Loucy (cell line): ENCODE measurements around the gene RPRD1A.

Source experiments
- H2AFZ ChIP-seq: fragments of 200-600 bp; sonication (generic); 2 replicates; pipeline ENCODE4 v1.6.0; 2016; ENCODE audit warnings: antibody characterized with exemption, mild to moderate bottlenecking, low read length, moderate library complexity
- H3F3A ChIP-seq: fragments of 200-600 bp; 2 replicates; pipeline ENCODE4 v1.6.0; 2016; ENCODE audit warnings: antibody characterized with exemption, low read depth, mild to moderate bottlenecking
- H3K27me3 ChIP-seq: fragments of 200-600 bp; sonication (generic); 2 replicates; pipeline ENCODE4 v1.6.1; 2014; ENCODE audit warnings: low read length, mild to moderate bottlenecking; ENCODE audit not compliant: insufficient read depth, poor library complexity, severe bottlenecking
- H3K36me3 ChIP-seq: fragments of 200-600 bp; sonication (generic); 2 replicates; pipeline ENCODE4 v1.6.1; 2016; ENCODE audit warnings: low read length; ENCODE audit not compliant: insufficient read depth
- H3K4me1 ChIP-seq: fragments of 200-600 bp; sonication (generic); 2 replicates; pipeline ENCODE4 v1.5.1; 2014; ENCODE audit warnings: low read length, mild to moderate bottlenecking; ENCODE audit not compliant: insufficient read depth, poor library complexity, severe bottlenecking
- H3K4me2 ChIP-seq: fragments of 200-600 bp; sonication (generic); 2 replicates; pipeline ENCODE4 v1.6.0; 2014; ENCODE audit warnings: antibody characterized with exemption, low read length, low read depth, mild to moderate bottlenecking; ENCODE audit not compliant: poor library complexity, severe bottlenecking
- H3K4me3 ChIP-seq: fragments of 200-600 bp; sonication (generic); 2 replicates; pipeline ENCODE4 v1.5.1; 2014; ENCODE audit warnings: low read length, mild to moderate bottlenecking, mixed read lengths; ENCODE audit not compliant: poor library complexity, severe bottlenecking
- H3K79me2 ChIP-seq: fragments of 200-600 bp; sonication (generic); 2 replicates; pipeline ENCODE4 v1.6.1; 2014; ENCODE audit warnings: low read length; ENCODE audit not compliant: insufficient read depth
- H3K9ac ChIP-seq: fragments of 200-600 bp; sonication (generic); 2 replicates; pipeline ENCODE4 v1.6.0; 2014; ENCODE audit warnings: mild to moderate bottlenecking, low read depth, low read length, moderate library complexity; ENCODE audit not compliant: poor library complexity, severe bottlenecking
- H3K9me2 ChIP-seq: fragments of 200-600 bp; sonication (generic); replicated peaks from 2 replicates; pipeline ENCODE4 v1.6.1; 2016; ENCODE audit warnings: low read depth, low read length, mixed read lengths
- H3K9me3 ChIP-seq: fragments of 200-600 bp; sonication (generic); 2 replicates; pipeline ENCODE4 v1.6.1; 2014; ENCODE audit warnings: mild to moderate bottlenecking, antibody characterized with exemption, low read length, low read depth; ENCODE audit not compliant: insufficient read depth
- H4K20me1 ChIP-seq: fragments of 200-600 bp; sonication (generic); 2 replicates; pipeline ENCODE4 v1.6.0; 2014; ENCODE audit warnings: antibody characterized with exemption, low read length, mild to moderate bottlenecking; ENCODE audit not compliant: insufficient read depth, poor library complexity, severe bottlenecking
- CTCF ChIP-seq: fragments of 200-600 bp; sonication (generic); conservative IDR thresholded peaks from 2 replicates; pipeline ENCODE4 v1.5.1; 2014; ENCODE audit warnings: mild to moderate bottlenecking, antibody characterized with exemption, low read length
- EZH2phosphoT487 ChIP-seq: fragments of 200-600 bp; IDR thresholded peaks from 2 replicates; pipeline ENCODE4 v1.6.1; 2018; ENCODE audit warnings: antibody characterized with exemption, mild to moderate bottlenecking, moderate library complexity, borderline replicate concordance

RPRD1A gene

GRCh38 chr18:35962320-35962719 is 105.0 kb downstream of the RPRD1A start:
- no peak overlapping the region for H3K9ac ChIP-seq
- no peak for TF ChIP-seq EZH2phosphoT487
- peaks cover 3% of the 10 kb centered on the region; the same call in 1 of the 2 replicates for H3K9me3 ChIP-seq

GRCh38 chr18:35956226-35956625 is 111.1 kb downstream of the RPRD1A start:
- Histone ChIP-seq H3K9ac (no peak overlapping the region), H2AFZ (no peak overlapping the region), H4K20me1 (no peaks in the 10 kb centered on the region), H3K4me1 (no peaks in the 10 kb centered on the region), H3K4me3 (no peak overlapping the region), H3K79me2 (no peaks in the 10 kb centered on the region), H3K36me3 (no peaks in the 10 kb centered on the region), H3K4me2 (no peak overlapping the region), H3K27me3 (no peaks in the 10 kb centered on the region), H3K9me3 (peaks cover 3% of the 10 kb centered on the region; the same call in 1 of the 2 replicates), H3K9me2 (no peaks in the 10 kb centered on the region), H3F3A (no peaks in the 10 kb centered on the region)
- no peak for TF ChIP-seq CTCF
- no peak for TF ChIP-seq EZH2phosphoT487

More at GRCh38 chr18:35962320-35962719, 105.0 kb downstream of the RPRD1A start:
- Histone ChIP-seq H3K4me2 (no peak overlapping the region), H3K4me3 (no peak overlapping the region), H3F3A (no peaks in the 10 kb centered on the region), H2AFZ (no peak overlapping the region), H3K9me2 (no peaks in the 10 kb centered on the region), H3K36me3 (no peaks in the 10 kb centered on the region), H3K27me3 (no peaks in the 10 kb centered on the region), H3K4me1 (no peaks in the 10 kb centered on the region), H4K20me1 (no peaks in the 10 kb centered on the region), H3K79me2 (no peaks in the 10 kb centered on the region)

GRCh38 chr18:35953688-35954087 is 113.7 kb downstream of the RPRD1A start:
- Histone ChIP-seq H2AFZ (no peak overlapping the region), H3K27me3 (no peaks in the 10 kb centered on the region), H3K4me3 (no peak overlapping the region), H3F3A (no peaks in the 10 kb centered on the region), H3K9ac (no peak overlapping the region), H3K4me2 (no peak overlapping the region), H3K4me1 (no peaks in the 10 kb centered on the region), H3K9me3 (no peaks in the 10 kb centered on the region), H3K9me2 (no peaks in the 10 kb centered on the region), H3K79me2 (no peaks in the 10 kb centered on the region), H3K36me3 (no peaks in the 10 kb centered on the region), H4K20me1 (no peaks in the 10 kb centered on the region)
- TF ChIP-seq CTCF (no peak), EZH2phosphoT487 (no peak)

GRCh38 chr18:35950628-35950982 is 116.8 kb downstream of the RPRD1A start:
- Histone ChIP-seq H3K9me2 (no peaks in the 10 kb centered on the region), H3K4me2 (no peak overlapping the region), H3K36me3 (no peaks in the 10 kb centered on the region), H3K9ac (no peak overlapping the region), H3K4me1 (no peaks in the 10 kb centered on the region), H3F3A (no peaks in the 10 kb centered on the region), H3K9me3 (no peaks in the 10 kb centered on the region), H4K20me1 (no peaks in the 10 kb centered on the region), H2AFZ (no peak overlapping the region), H3K79me2 (no peaks in the 10 kb centered on the region), H3K27me3 (no peaks in the 10 kb centered on the region), H3K4me3 (no peak overlapping the region)
- TF ChIP-seq EZH2phosphoT487 (no peak), CTCF (peak; percentile 6; the same call in 1 of the 2 replicates)
